Measurements from ENCODE around the gene EPHA6. TPM values are rescaled to one million over a fixed set of nuclear protein-coding genes. Genes with fewer than 3 reads are reported as not detected.

EPHA6 gene
- total RNA-seq, 1 experiment from 2014 or later = 0.61 TPM

GRCh38 chr3:97687734-97688133 lies 873.3 kb downstream of the EPHA6 start:
- H3K27me3 Mint-ChIP-seq (ENCODE audit: low read depth) = no peaks in the 10 kb centered on the region
- Histone ChIP-seq H3K4me2 (ENCODE audit: insufficient read depth, insufficient read length, low read length) (no peak overlapping the region), H2BK15ac (ENCODE audit: low read depth, low read length) (no peak overlapping the region)

More at GRCh38 chr3:97687734-97688133, 873.3 kb downstream of the EPHA6 start:
- H3K4ac ChIP-seq (ENCODE audit: low read depth, low read length) = no peak overlapping the region
- 0 out of 2 replicates have a peak, but pooled peaks cover 4% of the 10 kb centered on the region for H3K4me1 ChIP-seq (ENCODE audit: insufficient read depth, low read length)
- H3K27ac ChIP-seq (ENCODE audit: insufficient read length, low read depth, low read length) = no peak overlapping the region
- H3K14ac ChIP-seq (ENCODE audit: insufficient read depth, low read length) = no peak overlapping the region
- H2BK5ac ChIP-seq (ENCODE audit: insufficient read length, low read length) = no peak overlapping the region
- no CpG with 5 or more reads among the region's 2 CpGs for WGBS (ENCODE audit: extremely low coverage, insufficient read length, low lambda C conversion rate)
- no peak overlapping the region for H2AK5ac ChIP-seq (ENCODE audit: insufficient read length, low read length)
- H3K4me1 Mint-ChIP-seq = peaks cover 11 to 20% of the 10 kb centered on the region in 2 experiments
- no peak overlapping the region for H3K9ac ChIP-seq (ENCODE audit: extremely low read depth, insufficient read length, low read length)
- H3K79me1 ChIP-seq (ENCODE audit: insufficient read depth, low read depth, low read length, poor library complexity, severe bottlenecking) = no peaks in the 10 kb centered on the region
- no peak overlapping the region for H3K4me3 Mint-ChIP-seq
- no peaks in the 10 kb centered on the region; a peak in 1 of 5 replicates for H3K9me3 Mint-ChIP-seq
- H2BK12ac ChIP-seq (ENCODE audit: insufficient read length, low read depth, low read length) = no peak overlapping the region
- H3K79me2 ChIP-seq (ENCODE audit: insufficient read depth, low read length) = no peaks in the 10 kb centered on the region
- no peak overlapping the region for H4K91ac ChIP-seq (ENCODE audit: insufficient read length, low read depth, low read length)
- H3T11ph ChIP-seq (ENCODE audit: low read length) = no peak overlapping the region
- peak; percentile 76 for DNase-seq
- H3K23ac ChIP-seq (ENCODE audit: insufficient read length, low read depth, low read length) = no peak overlapping the region
- no peak for TF ChIP-seq CTCF (conservative IDR thresholded peaks at IDR 0.05)
- H3K56ac ChIP-seq (ENCODE audit: insufficient read length, low read depth, low read length) = no peak overlapping the region
- H4K5ac ChIP-seq (ENCODE audit: insufficient read length, low read depth, low read length) = no peak overlapping the region
- no peak overlapping the region for H3K18ac ChIP-seq (ENCODE audit: insufficient read length, low read depth, low read length)
- no peaks in the 10 kb centered on the region for H3K9me3 ChIP-seq (ENCODE audit: control insufficient read depth, low read depth, low read length)
- H3K27ac Mint-ChIP-seq = peak overlapping the region in 1 of 3 experiments; percentile 45; a peak in 3 of 7 replicates
- H3K23me2 ChIP-seq (ENCODE audit: insufficient read length, low read depth, low read length, poor library complexity, severe bottlenecking) = no peaks in the 10 kb centered on the region
- H4K8ac ChIP-seq (replicated peaks; ENCODE audit: insufficient read length, low read depth, low read length) = no peak overlapping the region
- H2BK20ac ChIP-seq (ENCODE audit: low read depth, low read length, poor library complexity, severe bottlenecking) = no peak overlapping the region
- H4K20me1 ChIP-seq (ENCODE audit: control insufficient read depth, insufficient read depth, insufficient read length) = no peaks in the 10 kb centered on the region
- H2BK120ac ChIP-seq (ENCODE audit: low read depth, low read length, poor library complexity, severe bottlenecking) = no peak overlapping the region
- H3K36me3 Mint-ChIP-seq (ENCODE audit: insufficient read depth in 1 of 3, low read depth in 3 of 3) = no peaks in the 10 kb centered on the region; a peak in 2 of 7 replicates
- no peaks in the 10 kb centered on the region for H3K27me3 ChIP-seq (ENCODE audit: insufficient read depth, low read length)
- no peak overlapping the region for H2AFZ ChIP-seq (ENCODE audit: low read length)
